Measurements from ENCODE around the gene OR10A2.
A peak's percentile ranks its signal among the peaks of the same experiment; 100 is the strongest.
"Not testable (repeated sequence)": the region's sequence is repeated elsewhere in the genome, so short reads cannot be mapped to it uniquely, and the experiment has no call there.

OR10A2 gene, protein sequence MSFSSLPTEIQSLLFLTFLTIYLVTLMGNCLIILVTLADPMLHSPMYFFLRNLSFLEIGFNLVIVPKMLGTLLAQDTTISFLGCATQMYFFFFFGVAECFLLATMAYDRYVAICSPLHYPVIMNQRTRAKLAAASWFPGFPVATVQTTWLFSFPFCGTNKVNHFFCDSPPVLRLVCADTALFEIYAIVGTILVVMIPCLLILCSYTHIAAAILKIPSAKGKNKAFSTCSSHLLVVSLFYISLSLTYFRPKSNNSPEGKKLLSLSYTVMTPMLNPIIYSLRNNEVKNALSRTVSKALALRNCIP

DNA sequence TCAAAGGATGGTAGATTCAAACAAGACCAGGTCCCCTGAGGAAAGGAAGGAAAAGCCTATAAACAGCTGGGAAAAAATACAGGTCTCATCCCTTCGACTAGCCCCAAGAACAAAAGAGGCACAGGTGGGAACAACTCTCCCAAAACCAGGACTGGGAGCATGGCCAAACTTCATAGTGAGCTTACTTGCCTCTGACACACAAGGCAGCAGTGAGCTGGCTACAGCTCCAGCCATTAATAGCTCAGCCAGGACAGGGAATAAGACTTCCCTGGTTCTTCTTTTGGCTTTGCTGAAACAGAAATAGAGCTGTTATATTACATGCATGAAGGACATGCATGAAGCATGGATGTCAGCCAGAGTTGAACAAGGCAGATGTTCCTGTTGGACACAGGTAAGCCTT is at the start of gene OR10A2:
Gene OR10A2 (plus strand): TSS at position 97 of the 400 bp plus-strand sequence. CDS start 6,698 bp downstream, outside the sequence.
- DNase-seq: no peak

DNA sequence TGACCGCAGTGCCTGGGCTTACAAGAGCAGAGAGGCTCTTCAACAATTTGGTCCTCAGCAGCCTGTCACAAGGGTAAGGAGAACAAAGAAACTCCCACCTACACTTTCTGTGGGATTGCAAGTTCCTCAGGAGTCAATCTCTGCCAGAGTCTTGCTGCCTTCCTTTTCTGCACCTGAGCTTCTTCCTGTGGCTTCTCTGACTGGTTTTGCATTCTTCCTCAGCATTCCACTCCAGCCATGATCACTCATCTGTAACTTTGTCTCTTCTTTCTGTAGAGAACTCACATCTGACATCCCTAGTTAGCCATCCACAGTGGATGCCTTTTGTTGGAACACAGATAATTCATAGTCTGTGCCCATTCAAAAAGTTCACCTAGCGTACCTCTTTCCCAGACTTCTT is 49.2 kb upstream of the OR10A2 start:
- DNase-seq: no peak

DNA sequence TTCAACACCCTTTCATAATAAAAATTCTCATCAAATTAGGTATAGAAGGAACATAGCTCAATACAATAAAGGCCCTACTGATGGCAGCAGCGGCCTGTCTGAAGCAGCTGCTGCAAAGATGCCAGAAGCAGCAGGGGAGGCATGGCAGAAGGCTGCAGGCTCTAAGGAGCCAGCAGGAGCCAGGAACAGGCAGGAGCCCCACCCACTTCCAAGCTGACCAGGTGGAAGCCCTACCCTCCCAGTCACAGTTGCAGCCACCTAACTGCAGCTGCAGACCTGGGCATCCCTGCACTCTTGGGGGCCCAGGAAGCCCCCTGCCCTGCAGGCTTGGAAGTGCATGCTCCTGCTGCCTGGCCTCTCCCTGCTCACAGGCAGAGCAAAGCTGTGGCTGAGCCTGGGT is 45.2 kb upstream of the OR10A2 start:
- DNase-seq: no peak

DNA sequence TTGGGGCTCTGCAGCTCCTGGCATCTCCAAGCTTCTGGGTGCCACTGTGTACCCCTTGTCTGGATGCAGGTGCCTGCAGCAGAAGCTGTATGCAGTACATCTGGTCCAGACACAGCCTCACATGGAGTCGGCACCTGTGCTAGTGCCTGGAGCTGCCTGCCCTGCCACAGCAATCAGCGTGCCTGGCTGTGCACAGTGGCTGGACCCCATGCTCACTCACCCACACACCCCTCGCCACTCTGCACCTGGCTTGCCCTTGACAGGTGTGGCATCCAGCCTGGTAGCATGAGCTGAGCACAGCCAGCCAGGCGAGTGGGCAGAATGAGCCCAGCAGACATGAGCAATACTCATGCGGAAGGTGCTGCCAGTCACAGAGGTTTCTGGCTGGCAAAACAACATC is 43.9 kb upstream of the OR10A2 start:
- no peak for DNase-seq

DNA sequence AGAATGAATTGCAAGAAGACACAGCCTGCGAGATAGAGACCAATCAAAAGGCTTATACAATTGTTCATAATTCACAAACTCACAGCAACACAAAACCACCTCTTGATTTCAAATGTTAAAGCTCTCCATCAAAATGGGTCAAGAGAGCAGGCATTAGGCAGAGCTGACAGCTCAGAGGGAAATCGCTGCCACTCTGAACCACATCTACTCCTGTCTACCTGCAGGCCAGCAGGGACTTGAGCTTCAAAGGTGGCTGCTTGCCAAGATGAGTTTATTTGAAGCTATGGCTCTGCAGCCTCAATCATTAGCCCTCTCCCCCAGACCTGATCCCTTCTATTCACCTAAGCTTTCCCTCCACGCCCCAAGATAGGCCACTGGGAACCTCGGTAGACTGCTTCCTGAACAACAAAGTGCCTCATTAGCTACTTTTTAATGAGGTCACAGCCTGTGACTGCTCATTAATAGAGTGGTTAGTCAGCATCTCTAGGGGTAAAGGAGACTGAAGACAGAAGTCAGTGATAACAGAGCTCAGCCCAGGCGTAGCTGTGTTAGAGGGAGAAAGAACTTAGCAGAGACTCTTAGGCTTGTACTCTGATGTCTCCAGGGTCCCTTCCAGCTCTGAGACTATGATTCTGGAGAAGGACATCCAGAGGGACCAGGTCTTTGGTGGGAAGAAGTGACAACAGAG is 38.6 kb upstream of the OR10A2 start:
- DNase-seq: no peak

DNA sequence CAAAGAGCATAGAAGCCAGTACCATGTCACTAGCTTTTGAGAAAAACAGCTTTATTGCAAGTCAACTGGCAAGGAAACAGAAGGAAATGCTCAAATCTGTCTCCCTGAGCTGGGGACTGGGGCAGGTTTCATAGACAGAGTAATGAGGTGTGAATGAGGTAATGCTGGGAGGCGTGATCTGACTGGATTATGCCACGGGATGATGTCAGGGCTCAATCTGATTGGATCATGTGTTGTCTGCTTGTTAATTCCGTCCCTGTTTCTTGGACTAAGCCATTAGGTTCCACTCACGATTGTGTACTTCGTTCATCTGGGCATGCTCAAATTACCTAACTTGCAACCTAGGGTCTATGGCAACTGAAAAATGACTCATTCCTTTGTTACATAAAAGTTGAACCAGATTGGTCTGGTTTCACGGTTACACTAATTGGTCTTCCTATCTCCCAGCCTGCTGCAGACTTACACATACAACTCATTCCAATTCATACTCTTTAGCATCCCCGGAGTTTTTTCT is 37.6 kb upstream of the OR10A2 start:
- DNase-seq: no peak

DNA sequence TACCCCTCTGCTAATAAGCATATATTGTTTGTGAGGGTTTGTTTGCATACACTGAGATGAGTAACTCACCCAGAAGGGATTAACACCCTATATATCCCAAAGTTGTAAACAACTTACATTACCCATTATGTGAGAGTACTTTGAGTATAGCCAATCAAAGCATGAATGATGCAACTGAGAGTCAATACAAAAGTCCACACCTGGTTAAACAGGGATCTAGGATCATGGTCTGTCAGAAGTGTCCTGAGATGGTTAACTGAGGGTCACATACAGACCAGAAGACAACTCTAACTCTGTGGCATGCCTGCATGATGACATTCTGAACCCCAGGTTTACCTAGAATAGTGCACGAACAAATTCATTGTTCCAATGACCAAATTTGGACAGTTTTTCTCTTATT is 34.8 kb upstream of the OR10A2 start:
- DNase-seq: no peak

DNA sequence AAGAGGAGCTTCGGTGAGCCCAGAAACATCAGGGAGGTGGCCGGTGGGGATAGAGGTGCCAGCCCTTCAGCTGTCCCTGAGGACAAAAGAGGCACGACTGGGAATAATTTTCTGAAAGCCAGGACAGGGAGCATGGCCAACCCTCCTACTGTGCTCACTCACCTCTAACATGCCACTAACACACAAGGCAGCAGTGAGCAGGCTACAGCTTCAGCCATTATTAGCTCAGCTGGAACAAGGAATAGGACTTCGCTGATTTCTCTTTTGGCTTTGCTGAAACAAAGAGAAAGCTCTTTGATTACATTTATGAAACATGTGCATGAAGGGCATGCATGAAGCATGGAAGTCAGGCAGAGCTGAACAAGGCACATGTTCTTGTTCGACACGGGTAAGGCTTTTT is 29.5 kb upstream of the OR10A2 start:
- no peak for DNase-seq

DNA sequence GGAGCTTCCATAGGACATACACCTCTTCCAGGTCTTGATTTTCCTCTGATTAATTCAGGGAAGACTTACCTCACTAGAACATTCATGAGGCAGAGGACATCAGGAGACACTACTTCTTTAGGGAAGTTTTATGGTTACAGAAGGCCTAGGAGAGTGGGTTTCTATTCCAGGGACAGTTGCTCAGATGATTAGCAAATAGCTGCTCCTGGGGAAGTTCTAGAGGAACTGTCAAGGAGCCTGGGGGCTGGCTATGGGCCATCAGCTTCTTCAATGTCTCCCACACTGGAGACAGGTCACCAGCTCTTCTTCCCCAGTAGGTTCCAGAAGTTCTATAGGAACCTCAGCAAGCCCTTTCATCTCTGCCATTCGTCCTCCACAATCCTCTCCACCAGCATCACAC is 28.8 kb upstream of the OR10A2 start:
- DNase-seq: no peak

DNA sequence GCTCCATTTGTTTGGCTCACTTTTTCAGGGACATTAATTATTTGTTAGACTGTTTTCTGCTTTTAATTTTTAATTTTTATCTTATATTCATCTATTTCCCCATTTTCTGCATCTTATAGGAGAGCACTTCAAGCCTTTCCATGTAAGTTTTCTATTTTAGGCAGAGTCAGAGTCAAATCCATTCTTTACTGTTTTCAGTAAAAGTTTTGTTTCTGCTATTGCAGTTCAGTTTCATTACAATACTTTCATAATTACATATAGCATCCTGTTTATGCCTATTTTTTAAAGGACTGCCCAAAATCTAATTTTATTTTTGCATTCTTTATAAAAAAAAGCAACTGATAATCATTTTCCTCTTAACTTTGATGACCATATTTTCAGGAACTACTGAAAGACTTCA is 21.2 kb upstream of the OR10A2 start:
- DNase-seq: no peak

DNA sequence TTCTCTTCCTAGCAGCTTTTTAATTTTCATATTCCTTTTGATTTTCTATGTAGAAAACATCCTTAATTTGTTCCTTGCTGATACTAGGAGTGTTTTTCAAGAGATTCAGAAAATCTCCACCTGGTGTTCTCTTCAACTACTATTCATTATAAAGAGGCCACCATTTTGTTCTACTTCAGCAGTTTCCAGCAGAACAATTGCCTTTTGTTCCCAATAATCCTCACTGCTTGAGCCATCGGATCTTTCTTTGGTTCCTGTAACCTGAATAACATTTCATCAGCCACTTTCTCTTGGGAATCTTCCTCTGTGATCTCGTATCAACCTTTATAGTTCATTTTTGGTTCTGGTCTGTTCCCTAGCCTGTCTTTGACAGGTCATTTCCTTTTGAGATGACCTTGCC is 19.2 kb upstream of the OR10A2 start:
- DNase-seq: no peak

DNA sequence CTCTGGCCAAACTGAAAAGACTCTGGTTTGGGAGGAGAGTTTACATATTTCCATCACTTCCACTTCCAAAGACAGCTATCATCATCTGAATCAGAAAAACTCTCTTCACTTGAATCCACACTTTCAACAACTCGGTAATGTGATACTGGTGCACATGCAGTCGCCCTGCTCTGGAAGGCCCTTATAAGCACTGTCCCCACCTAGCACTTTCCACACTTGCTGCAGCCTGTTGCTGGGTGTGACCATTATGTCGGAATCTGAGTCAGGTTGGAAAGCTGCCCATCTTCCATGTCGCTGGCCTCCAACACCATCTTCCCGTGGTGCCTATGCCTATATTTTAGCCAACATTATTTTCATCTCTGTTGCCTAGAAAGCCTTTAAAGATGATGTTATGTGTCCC is 18.5 kb upstream of the OR10A2 start:
- DNase-seq: no peak

DNA sequence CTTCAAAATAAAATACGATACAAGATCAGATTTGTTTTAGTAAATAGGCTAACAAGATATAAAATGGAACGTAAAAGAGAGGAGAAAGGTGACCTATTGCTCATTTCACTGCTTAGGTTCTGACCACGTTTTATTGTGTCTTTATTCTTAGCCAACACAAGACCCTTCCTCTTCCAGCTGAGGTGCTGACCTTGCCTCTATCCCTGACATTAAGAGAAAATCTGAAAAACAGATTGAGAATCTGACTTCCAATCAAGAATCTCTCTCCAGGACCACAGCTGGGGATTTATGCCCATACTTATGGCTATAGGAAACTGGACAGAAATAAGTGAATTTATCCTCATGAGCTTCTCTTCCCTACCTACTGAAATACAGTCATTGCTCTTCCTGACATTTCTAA is 17.5 kb upstream of the OR10A2 start, which contains the start of gene OR10A5:
Gene OR10A5 (plus strand): TSS at position 301 of the 400 bp plus-strand sequence. CDS start 0 bp downstream, at position 301.
- no peak for DNase-seq

DNA sequence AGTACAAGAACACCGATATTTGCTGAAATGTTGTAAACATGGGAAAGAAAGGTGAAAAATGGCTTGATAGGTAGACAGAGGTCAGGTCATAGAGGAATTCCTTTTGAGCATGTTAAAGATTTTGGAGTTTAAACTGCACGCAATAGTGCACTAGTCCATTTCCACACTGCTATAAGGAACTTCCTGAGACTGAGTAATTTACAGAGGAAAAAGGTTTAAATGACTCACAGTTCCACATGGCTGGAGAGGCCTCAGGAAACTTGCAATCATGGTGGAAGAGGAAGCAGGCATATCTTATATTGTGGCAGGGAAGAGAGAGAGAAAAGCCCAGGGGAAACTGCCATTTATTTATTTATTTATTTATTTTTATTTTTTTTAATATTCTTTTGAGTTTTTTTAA is 12.3 kb upstream of the OR10A2 start:
- no peak for DNase-seq

DNA sequence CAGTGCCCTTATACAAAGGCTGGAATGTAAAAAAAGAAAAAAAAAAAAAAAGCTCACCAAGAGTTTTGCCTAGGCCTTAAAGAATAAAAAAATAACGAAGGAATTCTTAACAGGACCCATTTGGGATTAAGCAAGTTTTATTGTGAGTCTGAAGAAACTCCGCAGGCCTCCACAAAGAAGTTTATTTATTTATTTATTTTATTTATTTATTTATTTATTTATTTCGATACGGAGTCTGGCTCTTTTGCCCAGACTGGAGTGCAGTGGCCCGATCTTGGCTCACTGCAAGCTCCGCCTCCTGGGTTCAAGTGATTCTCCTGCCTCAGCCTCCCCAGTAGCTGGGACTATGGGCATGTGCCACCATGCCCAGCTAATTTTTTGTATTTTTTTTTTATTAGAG is 8.1 kb upstream of the OR10A2 start:
- not testable (repeated sequence) for DNase-seq

DNA sequence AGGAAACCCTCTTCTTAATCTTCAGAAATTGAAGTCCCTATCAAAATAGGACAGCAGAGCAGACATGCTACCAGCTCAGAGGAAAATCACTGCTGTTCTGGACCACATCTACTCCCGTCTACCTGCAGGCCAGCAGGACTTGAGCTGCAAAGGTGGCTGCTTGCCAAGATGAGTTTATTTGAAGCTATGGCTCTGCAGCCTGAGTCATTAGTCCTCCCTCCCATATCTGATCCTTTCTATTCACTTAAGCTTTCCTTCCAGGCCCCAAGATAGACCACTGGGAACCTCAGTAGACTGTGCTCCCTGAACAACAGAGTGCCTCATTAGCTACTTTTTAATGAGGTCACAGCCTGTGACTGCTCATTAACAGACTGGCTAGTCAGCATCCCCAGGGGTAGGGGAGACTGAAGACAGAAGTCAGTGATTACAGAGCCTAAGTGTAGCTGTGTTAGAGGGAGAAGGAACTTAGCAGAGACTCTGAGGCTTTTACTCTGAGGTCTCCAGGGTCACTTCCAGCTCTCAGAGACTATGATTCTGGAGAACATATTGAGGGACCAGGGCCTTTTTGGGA is 6.8 kb upstream of the OR10A2 start:
- DNase-seq: no peak

DNA sequence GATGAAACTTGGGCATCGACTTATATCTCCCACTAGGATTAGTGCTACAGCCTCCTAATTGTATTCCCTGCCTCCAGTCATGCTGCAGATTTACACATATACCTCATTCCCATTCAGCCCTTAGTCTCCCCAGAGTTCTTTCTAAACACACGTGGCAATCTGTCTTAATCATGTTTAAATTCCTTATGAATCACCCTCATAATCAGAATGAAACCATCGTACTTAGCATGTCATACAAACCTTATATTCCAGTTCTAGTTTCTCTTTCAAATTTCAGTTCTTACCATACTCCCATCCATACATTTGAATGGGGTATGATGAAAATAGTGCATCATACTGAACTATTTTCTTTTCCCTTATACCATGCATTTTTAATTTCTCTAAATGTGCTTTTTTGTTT is 6.0 kb upstream of the OR10A2 start:
- DNase-seq: no peak

DNA sequence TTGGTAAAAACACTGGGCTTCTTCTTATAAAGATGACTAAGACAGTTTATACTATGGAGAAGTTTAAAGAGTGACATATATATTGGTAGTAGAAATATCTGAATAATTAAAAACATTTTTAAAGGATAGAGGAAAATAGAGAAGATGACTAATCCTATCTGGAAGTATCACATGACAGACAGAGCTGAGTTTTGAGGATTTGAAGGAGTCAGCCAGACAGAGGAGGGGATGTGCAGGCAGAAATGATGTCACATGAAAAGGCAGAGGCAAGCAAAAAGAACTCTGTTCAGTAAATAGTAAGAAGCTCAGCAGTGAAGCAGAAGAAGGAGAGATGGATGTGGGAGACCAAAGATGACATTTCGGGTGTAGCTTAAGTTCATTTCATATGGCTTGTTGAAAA is 1.6 kb downstream of the OR10A2 start:
- DNase-seq: peak in 5 of 56 donors; percentile 4 to 41 (median 8)

DNA sequence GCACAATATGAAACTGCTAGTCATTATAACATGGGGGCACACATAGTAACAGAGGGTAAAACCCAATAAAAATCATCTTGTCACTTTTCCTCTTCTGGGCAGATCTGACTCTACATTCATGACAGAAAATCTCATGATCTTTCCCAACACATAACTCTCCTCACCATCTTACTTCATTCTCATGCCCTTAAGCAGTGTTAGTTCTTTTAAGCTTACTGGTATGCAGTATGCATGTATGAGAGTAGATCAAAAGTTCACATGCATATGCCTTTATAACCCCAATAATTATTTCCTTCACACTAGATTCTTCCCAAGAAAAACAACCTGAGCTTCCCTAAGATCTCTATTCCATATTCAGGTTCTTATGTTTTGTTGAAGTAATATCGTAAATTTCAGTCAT is 8.4 kb downstream of the OR10A2 start:
- no peak for DNase-seq

DNA sequence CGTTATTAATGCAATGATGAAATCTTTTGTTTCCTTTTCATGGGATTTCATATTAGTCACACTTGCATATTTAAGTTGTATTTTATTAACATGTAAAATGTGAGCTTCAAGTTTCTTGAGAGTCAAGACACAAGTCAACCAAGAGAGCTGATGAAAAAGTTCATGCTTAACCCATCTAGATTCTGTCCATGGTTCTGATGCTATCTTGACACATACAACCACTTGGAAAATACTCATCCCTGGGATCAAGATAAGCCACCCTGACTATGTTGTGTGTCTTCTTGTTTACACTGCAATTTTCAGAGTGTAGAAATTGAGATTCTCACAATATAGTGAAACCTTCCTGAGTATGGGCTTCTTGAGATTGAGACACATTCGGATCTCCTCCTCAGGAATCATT is 12.9 kb downstream of the OR10A2 start:
- DNase-seq: no peak

DNA sequence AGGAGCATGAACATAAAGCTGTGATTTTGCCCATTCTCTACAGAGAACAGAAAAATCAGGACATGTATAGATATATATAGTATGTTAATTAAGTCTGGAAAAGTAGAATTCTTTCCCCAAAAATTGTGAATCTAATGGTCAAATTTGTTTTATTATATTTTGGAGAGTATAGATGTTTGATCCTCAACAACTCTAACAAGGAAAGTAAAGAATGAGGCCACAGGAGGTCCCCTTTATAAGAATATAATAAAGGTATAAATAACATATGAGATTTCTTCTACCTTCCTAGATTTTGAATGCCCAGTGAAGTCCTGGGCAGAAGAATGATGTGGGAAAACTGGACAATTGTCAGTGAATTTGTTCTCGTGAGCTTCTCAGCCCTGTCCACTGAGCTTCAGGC is 13.5 kb downstream of the OR10A2 start, which contains the start of gene OR10A4:
Gene OR10A4 (plus strand): TSS at position 301 of the 400 bp plus-strand sequence. CDS start 23 bp downstream, at position 324.
- DNase-seq: no peak

DNA sequence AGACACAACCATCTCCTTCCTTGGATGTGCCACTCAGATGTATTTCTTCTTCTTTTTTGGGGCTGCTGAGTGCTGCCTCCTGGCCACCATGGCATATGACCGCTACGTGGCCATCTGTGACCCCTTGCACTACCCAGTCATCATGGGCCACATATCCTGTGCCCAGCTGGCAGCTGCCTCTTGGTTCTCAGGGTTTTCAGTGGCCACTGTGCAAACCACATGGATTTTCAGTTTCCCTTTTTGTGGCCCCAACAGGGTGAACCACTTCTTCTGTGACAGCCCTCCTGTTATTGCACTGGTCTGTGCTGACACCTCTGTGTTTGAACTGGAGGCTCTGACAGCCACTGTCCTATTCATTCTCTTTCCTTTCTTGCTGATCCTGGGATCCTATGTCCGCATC is 14.1 kb downstream of the OR10A2 start:
- DNase-seq: no peak

Data from nucleus accumbens (tissue), 56 donors.